ENCODE results near the gene AJAP1. TPM values are rescaled to one million over a fixed set of nuclear protein-coding genes. Genes with fewer than 3 reads are reported as not detected.

AJAP1 gene
- total and polyA plus RNA-seq, 2 of the 8 experiments (the other 6 are each of a cell fraction or from before 2014, with no cell fraction given) = 1.9 to 6.2 TPM

DNA sequence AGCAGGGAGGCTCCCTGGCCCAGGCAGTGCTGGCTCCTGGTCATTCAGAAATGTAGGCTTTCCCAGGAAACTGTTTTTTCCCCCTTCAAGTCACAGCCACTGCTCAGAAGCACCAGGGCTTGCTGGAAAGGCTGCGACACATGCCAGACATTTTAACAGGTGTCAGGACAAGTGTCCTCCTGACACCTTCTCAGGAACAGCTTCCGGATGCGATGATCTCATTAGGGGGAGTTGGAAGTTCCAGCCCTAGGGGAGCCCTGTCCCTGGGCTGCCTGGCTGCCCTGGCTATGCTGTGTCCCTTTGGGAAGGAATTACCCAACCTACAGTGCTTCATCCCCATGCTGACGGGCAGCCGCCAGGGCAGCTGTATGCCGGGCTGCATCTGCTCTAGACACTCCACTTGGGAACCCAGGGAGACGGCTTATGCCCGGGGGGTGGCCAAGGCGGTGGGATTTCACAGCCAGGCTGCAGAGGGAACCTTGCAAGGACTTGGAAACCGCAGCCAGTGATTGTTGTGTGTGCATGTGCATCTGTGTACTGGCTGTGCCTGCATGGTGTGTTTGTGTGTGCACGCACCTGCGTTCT lies 41.8 kb downstream of the AJAP1 start (continued):
- TF ChIP-seq CREB1 (IDR thresholded peaks at IDR 0.05) (no peak), MAFK (IDR thresholded peaks at IDR 0.05; ENCODE audit: low read depth, low read length) (no peak)

Measured in H1 (cell line).